Neutrophil (primary cell): Measurements from ENCODE around the gene BOC.

Experiments used
- H3K27ac ChIP-seq: fragments of 200-600 bp; sonication (generic); 2 replicates; pipeline ENCODE4 v1.5.1; 2016; ENCODE audit warnings: mild to moderate bottlenecking, moderate library complexity
- H3K27me3 ChIP-seq: fragments of 200-600 bp; sonication (generic); 2 replicates; pipeline ENCODE4 v1.6.0; 2016; ENCODE audit warnings: mild to moderate bottlenecking
- H3K36me3 ChIP-seq: fragments of 200-600 bp; sonication (generic); 2 replicates; pipeline ENCODE4 v1.5.1; 2017
- H3K4me1 ChIP-seq, 2 experiments: fragments of 200-600 bp in 1 of 2; sonication (generic) in 1 of 2; 1 replicate in 1 of 2; 2 replicates in 1 of 2; pipeline versions ENCODE4 v1.5.1 to v1.6.1; 2013 to 2016; ENCODE audit warnings: low read depth in 1 of 2, low read length in 1 of 2, mild to moderate bottlenecking in 1 of 2, moderate library complexity in 1 of 2; ENCODE audit not compliant: control insufficient read depth in 1 of 2, insufficient read depth in 1 of 2
- H3K4me3 ChIP-seq, 2 experiments: fragments of 200-600 bp in 1 of 2; sonication (generic) in 1 of 2; 1 replicate in 1 of 2; 2 replicates in 1 of 2; pipeline ENCODE4 v1.5.1; 2013 to 2016; ENCODE audit warnings: low read depth in 1 of 2, low read length in 1 of 2, mild to moderate bottlenecking in 1 of 2, moderate library complexity in 1 of 2
- H3K9me3 ChIP-seq: fragments of 200-600 bp; sonication (generic); 2 replicates; pipeline ENCODE4 v1.5.1; 2016
- CTCF ChIP-seq: fragments of 200-600 bp; sonication (generic); IDR thresholded peaks from 2 replicates; pipeline ENCODE4 v1.5.1; 2016; ENCODE audit warnings: antibody characterized with exemption

BOC gene

GRCh38 chr3:113173102-113173501 lies 38.3 kb upstream of the BOC start:
- no peak for TF ChIP-seq CTCF
- no peaks in the 10 kb centered on the region for H3K9me3 ChIP-seq
- H3K4me3 ChIP-seq = no peak overlapping the region
- peaks cover 0 to 5% of the 10 kb centered on the region in 2 experiments for H3K4me1 ChIP-seq
- H3K27me3 ChIP-seq = no peaks in the 10 kb centered on the region
- H3K27ac ChIP-seq = no peak overlapping the region
- no peaks in the 10 kb centered on the region for H3K36me3 ChIP-seq

GRCh38 chr3:113174304-113174703 lies 37.1 kb upstream of the BOC start:
- H3K27me3 ChIP-seq = no peaks in the 10 kb centered on the region

GRCh38 chr3:113174801-113175485 lies 36.4 kb upstream of the BOC start:
- H3K4me1 ChIP-seq = peaks cover 0 to 5% of the 10 kb centered on the region in 2 experiments
- H3K4me3 ChIP-seq = no peak overlapping the region
- no peaks in the 10 kb centered on the region for H3K27me3 ChIP-seq
- H3K9me3 ChIP-seq = no peaks in the 10 kb centered on the region
- H3K36me3 ChIP-seq = no peaks in the 10 kb centered on the region
- no peak for TF ChIP-seq CTCF
- no peak overlapping the region for H3K27ac ChIP-seq

More at GRCh38 chr3:113174304-113174703, 37.1 kb upstream of the BOC start:
- Histone ChIP-seq H3K27ac (no peak overlapping the region), H3K4me3 (no peak overlapping the region), H3K4me1 (peaks cover 0 to 5% of the 10 kb centered on the region in 2 experiments), H3K36me3 (no peaks in the 10 kb centered on the region), H3K9me3 (no peaks in the 10 kb centered on the region)
- TF ChIP-seq CTCF = no peak

GRCh38 chr3:113177526-113177925 lies 33.8 kb upstream of the BOC start:
- TF ChIP-seq CTCF = no peak
- H3K4me3 ChIP-seq = no peak overlapping the region
- H3K4me1 ChIP-seq = peaks cover 0 to 5% of the 10 kb centered on the region in 2 experiments
- no peaks in the 10 kb centered on the region for H3K27me3 ChIP-seq
- H3K36me3 ChIP-seq = no peaks in the 10 kb centered on the region
- H3K9me3 ChIP-seq = no peaks in the 10 kb centered on the region
- H3K27ac ChIP-seq = no peak overlapping the region

GRCh38 chr3:113179235-113179824 lies 32.0 kb upstream of the BOC start:
- TF ChIP-seq CTCF = no peak
- Histone ChIP-seq H3K27ac (no peak overlapping the region), H3K4me3 (no peak overlapping the region), H3K9me3 (no peaks in the 10 kb centered on the region), H3K36me3 (no peaks in the 10 kb centered on the region), H3K27me3 (no peaks in the 10 kb centered on the region), H3K4me1 (peaks cover 0 to 5% of the 10 kb centered on the region in 2 experiments)
